OCI-LY7 (cell line): ENCODE measurements around the gene SAMD10. TPM values are rescaled to one million over a fixed set of nuclear protein-coding genes. Genes with fewer than 3 reads are reported as not detected.
"Not testable (repeated sequence)": the region's sequence is repeated elsewhere in the genome, so short reads cannot be mapped to it uniquely, and the experiment has no call there.

Experiments
- BruUV-seq: library from RNA; stranded (reverse); fragments of 400-500 nt; replicated peaks from 2 replicates; lab custom pipeline; 2021; lab: Mats Ljungman, UMichigan
- CTCF ChIA-PET: fragments of 300-600 bp; sonication (Branson Sonifier 250); formaldehyde crosslinking; loops from one replicate; lab custom pipeline; 2022; ENCODE audit warnings: antibody characterized with exemption; ENCODE audit not compliant: unreplicated experiment; lab: Charles Lee
- POLR2A ChIA-PET: fragments of 300-600 bp; sonication (Branson Sonifier 250); formaldehyde crosslinking; loops from one replicate; lab custom pipeline; 2022; ENCODE audit warnings: antibody characterized with exemption; lab: Charles Lee
- DNase-seq: peaks from one replicate; pipeline ENCODE4 v3.0.0-alpha.2; 2015; ENCODE audit warnings: low spot score
- H2AFZ ChIP-seq: fragments of 200-600 bp; sonication (generic), shearing (Covaris generic); 2 replicates; pipeline ENCODE4 v1.6.1; 2014; ENCODE audit warnings: mild to moderate bottlenecking, antibody characterized with exemption, low read length, moderate library complexity
- H3K27ac ChIP-seq: fragments of 200-600 bp; sonication (generic); 2 replicates; pipeline ENCODE4 v1.5.1; 2014; ENCODE audit warnings: mixed run types, low read depth, mild to moderate bottlenecking, moderate library complexity, low read length, inconsistent platforms; ENCODE audit not compliant: poor library complexity, severe bottlenecking
- H3K36me3 ChIP-seq: fragments of 200-600 bp; sonication (generic); 2 replicates; pipeline ENCODE4 v1.6.1; 2014; ENCODE audit warnings: mild to moderate bottlenecking, antibody characterized with exemption, low read length, moderate library complexity, mixed read lengths; ENCODE audit not compliant: insufficient read depth
- H3K4me1 ChIP-seq: fragments of 200-600 bp; sonication (generic); 2 replicates; pipeline ENCODE4 v1.5.1; 2014; ENCODE audit warnings: mild to moderate bottlenecking, low read length; ENCODE audit not compliant: insufficient read depth, poor library complexity, severe bottlenecking
- H3K4me2 ChIP-seq: fragments of 200-600 bp; sonication (generic); 2 replicates; pipeline ENCODE4 v1.6.1; 2014; ENCODE audit warnings: mild to moderate bottlenecking, low read length
- H3K4me3 ChIP-seq: fragments of 200-600 bp; sonication (generic); 2 replicates; pipeline ENCODE4 v1.5.1; 2014; ENCODE audit warnings: mild to moderate bottlenecking, low read depth, low read length; ENCODE audit not compliant: poor library complexity, severe bottlenecking
- H3K79me2 ChIP-seq: fragments of 200-600 bp; sonication (generic); 2 replicates; pipeline ENCODE4 v1.6.1; 2016; ENCODE audit warnings: low read depth, mild to moderate bottlenecking, low read length, moderate library complexity, mixed read lengths; ENCODE audit not compliant: insufficient read depth
- H3K9me2 ChIP-seq: fragments of 200-600 bp; sonication (generic); 2 replicates; pipeline ENCODE4 v1.6.1; 2016; ENCODE audit warnings: mild to moderate bottlenecking, low read length, mixed read lengths; ENCODE audit not compliant: insufficient read depth
- H3K9me3 ChIP-seq: fragments of 200-600 bp; sonication (generic); 2 replicates; pipeline ENCODE4 v1.6.1; 2014; ENCODE audit warnings: mild to moderate bottlenecking, mixed run types, low read length, mixed read lengths
- H4K20me1 ChIP-seq: fragments of 200-600 bp; sonication (generic); 2 replicates; pipeline ENCODE4 v1.6.1; 2014; ENCODE audit warnings: mild to moderate bottlenecking, antibody characterized with exemption, low read length, moderate library complexity, mixed read lengths; ENCODE audit not compliant: insufficient read depth
- CTCF ChIP-seq: fragments of 200-600 bp; sonication (generic); conservative IDR thresholded peaks from 2 replicates; pipeline ENCODE4 v1.5.1; 2014; ENCODE audit warnings: mild to moderate bottlenecking, antibody characterized with exemption, low read length, moderate library complexity, mixed read lengths
- EZH2phosphoT487 ChIP-seq: fragments of 200-600 bp; sonication (generic); IDR thresholded peaks from 2 replicates; pipeline ENCODE4 v1.6.1; 2018; ENCODE audit warnings: low read depth, borderline replicate concordance, mild to moderate bottlenecking, mixed run types, antibody characterized with exemption, low read length, moderate library complexity, mixed read lengths
- intact Hi-C: fragments of 100-400 bp; cut with micrococcal nuclease; formaldehyde crosslinking; loops from one replicate; pipeline ENCODE4 v1.10.0; 2022; ENCODE audit not compliant: unreplicated experiment
- total RNA-seq, 2 experiments: library from RNA; depleted of rRNA in 1 of 2; stranded (reverse); fragments of >200 nt in 1 of 2; shearing (Covaris generic) in 1 of 2; gene quantifications; 2 replicates each; pipeline ENCODE4 v1.2.3, GENCODE V29; 2014 to 2022

SAMD10 gene
- total RNA-seq, 2 experiments from 2014 or later, result 11.9 to 12.0 TPM

- intact Hi-C loops, result loop anchor here (2.0 to 10.0 kb wide), 3 partner anchors 105 to 434 kb away; partner anchors contain the start of genes GMEB2 and TPD52L2
- ChIA-PET POLR2A (no interaction called here), CTCF (no interaction called here)
- no peak overlapping the region for H3K4me2 ChIP-seq
- no peak for TF ChIP-seq CTCF
- TF ChIP-seq EZH2phosphoT487, result no peak
- H4K20me1 ChIP-seq, result no peaks in the 10 kb centered on the region
- no peak overlapping the region for H3K27ac ChIP-seq
- peaks cover 5% of the 10 kb centered on the region; the same call in 1 of the 2 replicates for H3K36me3 ChIP-seq
- no TSS peak for BruUV-seq
- no peak overlapping the region for H3K4me3 ChIP-seq
- no peak overlapping the region for H2AFZ ChIP-seq
- H3K4me1 ChIP-seq, result peaks cover 25% of the 10 kb centered on the region
- no peak for DNase-seq
- H3K9me2 ChIP-seq, result no peaks in the 10 kb centered on the region
- no peaks in the 10 kb centered on the region for H3K79me2 ChIP-seq
- H3K9me3 ChIP-seq, result no peaks in the 10 kb centered on the region
Measured at GRCh38 chr20:63972312-63973159, 6.9 kb downstream of the SAMD10 start.

- POLR2A ChIA-PET, result interaction anchor here (0.7 kb wide), 1 partner anchor 517 kb away, joined by 3 read pairs; no protein-coding TSS in a partner anchor
- H4K20me1 ChIP-seq, H3K27ac ChIP-seq, H3K9me2 ChIP-seq, H3K79me2 ChIP-seq, H3K4me2 ChIP-seq, H3K36me3 ChIP-seq, BruUV-seq, H3K4me3 ChIP-seq, CTCF ChIA-PET, DNase-seq, H2AFZ ChIP-seq, H3K9me3 ChIP-seq: not testable (repeated sequence)
- peaks cover 22% of the 10 kb centered on the region for H3K4me1 ChIP-seq
- intact Hi-C loops, result loop anchor here (2.0 to 10.0 kb wide), 3 partner anchors 105 to 433 kb away; partner anchors contain the start of genes GMEB2 and TPD52L2
Measured at GRCh38 chr20:63971960-63972311, 7.5 kb downstream of the SAMD10 start.

- POLR2A ChIA-PET, result interaction anchor here (0.7 kb wide), 1 partner anchor 516 kb away, joined by 3 read pairs; no protein-coding TSS in a partner anchor
Measured at GRCh38 chr20:63970714-63971431, 8.6 kb downstream of the SAMD10 start.

More at GRCh38 chr20:63970714-63971431, 8.6 kb downstream of the SAMD10 start:
- H3K79me2 ChIP-seq, result no peaks in the 10 kb centered on the region
- H3K9me3 ChIP-seq, result no peaks in the 10 kb centered on the region
- H3K9me2 ChIP-seq, result no peaks in the 10 kb centered on the region
- DNase-seq, result no peak
- H3K4me1 ChIP-seq, result peaks cover 22% of the 10 kb centered on the region
- CTCF ChIA-PET, result no interaction called here
- no peak overlapping the region for H3K4me3 ChIP-seq
- peaks cover 5% of the 10 kb centered on the region; the same call in 1 of the 2 replicates for H3K36me3 ChIP-seq
- no peaks in the 10 kb centered on the region for H4K20me1 ChIP-seq
- H2AFZ ChIP-seq, result no peak overlapping the region
- no peak for TF ChIP-seq CTCF
- no peak for TF ChIP-seq EZH2phosphoT487
- intact Hi-C loops, result loop anchor here (5.0 to 10.0 kb wide), 2 partner anchors 104 to 346 kb away; partner anchors contain the start of genes GMEB2 and TPD52L2
- H3K4me2 ChIP-seq, result no peak overlapping the region
- BruUV-seq, result no TSS peak
- no peak overlapping the region for H3K27ac ChIP-seq
